Measurements from ENCODE around the gene GNAI3. TPM values are rescaled to one million over a fixed set of nuclear protein-coding genes. Genes with fewer than 3 reads are reported as not detected.

Gene GNAI3
- total RNA-seq, 2 experiments from 2014 or later = 7.5 to 8.3 TPM

DNA sequence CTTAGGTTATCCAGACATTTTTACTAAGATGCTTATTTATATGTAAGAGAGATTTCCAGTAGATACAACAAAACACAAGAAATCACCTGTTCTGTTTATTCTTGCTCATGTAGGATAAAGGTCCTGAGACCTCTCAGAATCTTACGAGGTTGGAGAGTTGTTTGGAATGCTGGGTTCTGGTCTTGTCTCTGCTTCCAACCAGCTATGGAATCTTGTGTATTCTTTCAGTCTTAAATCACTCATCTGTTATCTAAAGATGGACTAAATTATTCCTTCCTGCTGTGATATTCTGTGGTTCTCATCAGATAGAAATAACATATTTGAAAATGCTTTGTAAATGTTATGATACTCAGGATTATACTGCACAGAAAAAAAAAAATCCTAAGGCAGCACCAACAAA, 49.7 kb downstream of the GNAI3 start:
- CTCF ChIA-PET = interaction anchor here (0.6 to 1.5 kb wide), 3 partner anchors 24 to 46 kb away, joined by 3 read pairs; no protein-coding TSS in a partner anchor
- no peaks in the 10 kb centered on the region for H3K27me3 Mint-ChIP-seq
- H3K27ac Mint-ChIP-seq = no peak overlapping the region
- H3K36me3 Mint-ChIP-seq = peaks cover 19% of the 10 kb centered on the region
- no peaks in the 10 kb centered on the region for H3K9me3 Mint-ChIP-seq (ENCODE audit: low read depth)
- no peak overlapping the region for H3K4me3 Mint-ChIP-seq
- no peaks in the 10 kb centered on the region for H3K4me1 Mint-ChIP-seq
- ATAC-seq (no peak), DNase-seq (no peak)

DNA sequence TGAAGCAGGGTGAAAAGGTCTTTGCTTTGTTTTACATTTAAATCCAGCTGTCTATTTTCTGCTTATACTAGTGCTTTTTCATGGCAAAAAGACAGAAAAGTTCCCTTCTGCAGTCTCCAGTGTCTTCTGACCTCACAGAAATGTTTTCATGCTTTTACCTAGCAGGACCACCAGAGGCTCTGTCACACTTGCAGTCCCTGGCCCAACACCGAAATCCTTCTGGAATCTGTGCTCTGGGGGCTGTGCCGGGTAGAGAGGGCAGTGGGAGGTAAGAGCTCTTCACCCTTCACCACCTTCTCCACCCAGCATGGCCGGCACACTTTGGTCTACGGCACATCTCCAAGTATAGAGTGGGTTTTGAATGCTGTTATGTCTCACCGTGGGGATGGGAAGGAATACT, 50.2 kb downstream of the GNAI3 start:
- no peak overlapping the region for H3K27ac Mint-ChIP-seq
- no peaks in the 10 kb centered on the region for H3K4me1 Mint-ChIP-seq
- H3K9me3 Mint-ChIP-seq (ENCODE audit: low read depth) = no peaks in the 10 kb centered on the region
- H3K4me3 Mint-ChIP-seq = no peak overlapping the region
- H3K27me3 Mint-ChIP-seq = no peaks in the 10 kb centered on the region
- H3K36me3 Mint-ChIP-seq = peaks cover 15% of the 10 kb centered on the region
- CTCF ChIA-PET = interaction anchor here (1.5 to 2.7 kb wide), 2 partner anchors 33 to 45 kb away, joined by 3 to 8 read pairs; no protein-coding TSS in a partner anchor
- DNase-seq (no peak), ATAC-seq (no peak)

DNA sequence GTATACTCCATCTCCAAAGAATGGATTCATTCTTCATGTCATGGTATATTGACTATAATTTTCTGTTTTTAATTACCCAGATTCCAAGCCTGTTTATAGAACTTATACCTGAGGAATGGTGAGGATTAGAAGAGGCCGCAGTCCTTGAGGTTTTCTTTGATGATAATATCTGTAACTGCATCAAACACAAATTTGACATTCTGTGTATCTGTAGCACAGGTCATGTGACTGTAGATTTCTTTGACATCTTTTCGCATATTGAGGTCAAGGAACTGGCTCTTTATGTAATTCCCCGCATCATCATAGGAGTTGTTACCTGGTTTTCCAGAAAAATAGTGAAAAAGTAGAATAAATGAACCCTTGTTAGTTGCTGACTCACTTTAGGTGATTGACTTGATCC, 54.8 kb downstream of the GNAI3 start:
- Mint-ChIP-seq H3K27ac (no peak overlapping the region), H3K4me1 (no peaks in the 10 kb centered on the region), H3K4me3 (no peak overlapping the region), H3K9me3 (ENCODE audit: low read depth) (no peaks in the 10 kb centered on the region), H3K36me3 (peaks cover 4% of the 10 kb centered on the region), H3K27me3 (no peaks in the 10 kb centered on the region)
- CTCF ChIA-PET = interaction anchor here (1.8 to 2.2 kb wide), 2 partner anchors 37 to 57 kb away, joined by 5 to 6 read pairs; no protein-coding TSS in a partner anchor
- DNase-seq (no peak), ATAC-seq (no peak)

DNA sequence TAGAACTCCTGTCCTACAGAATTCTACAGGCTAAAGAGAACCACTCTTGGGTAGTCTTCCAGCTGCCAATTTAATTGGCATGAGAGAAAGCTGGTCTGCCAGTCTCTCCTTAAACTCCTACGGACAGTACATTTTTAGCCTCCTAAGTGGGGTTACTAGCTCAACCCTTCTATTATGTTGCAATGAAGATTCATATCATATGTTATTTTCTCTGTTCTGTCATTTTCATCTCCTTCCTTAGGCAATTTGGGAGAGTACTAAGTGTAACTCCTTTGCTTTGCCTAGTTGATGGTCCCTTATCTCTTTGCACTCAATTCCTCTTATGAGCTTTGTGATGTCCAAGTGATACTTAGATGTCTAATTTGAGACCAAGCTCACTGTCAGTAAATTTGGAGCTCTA, 57.0 kb downstream of the GNAI3 start:
- Mint-ChIP-seq H3K4me3 (no peak overlapping the region), H3K27me3 (no peaks in the 10 kb centered on the region), H3K9me3 (ENCODE audit: low read depth) (no peaks in the 10 kb centered on the region), H3K27ac (no peak overlapping the region), H3K4me1 (no peaks in the 10 kb centered on the region), H3K36me3 (no peaks in the 10 kb centered on the region)
- DNase-seq = no peak
- no peak for ATAC-seq
- CTCF ChIA-PET = interaction anchor here (0.9 kb wide), 2 partner anchors 10 to 379 kb away, joined by 3 read pairs; partner anchors contain the start of gene AHCYL1

DNA sequence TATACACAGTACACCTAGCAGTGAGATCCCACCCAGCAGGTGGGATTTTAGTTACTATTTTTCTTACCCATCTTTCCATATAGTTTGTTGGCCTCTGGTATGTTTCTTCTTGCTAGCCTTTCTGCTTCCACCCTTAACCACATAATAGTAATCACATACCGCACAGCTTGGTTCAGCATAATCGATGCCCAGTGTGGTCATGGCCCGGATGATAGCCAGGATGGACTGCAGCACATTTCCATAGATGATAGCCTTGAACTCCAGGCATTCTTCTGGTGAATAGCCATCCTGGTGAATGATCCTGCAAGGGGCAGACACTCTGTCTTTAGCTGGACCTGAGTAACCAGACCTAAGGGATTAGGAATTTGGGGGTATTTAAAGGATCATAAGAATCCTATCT, 61.5 kb downstream of the GNAI3 start:
- Mint-ChIP-seq H3K4me1 (no peaks in the 10 kb centered on the region), H3K36me3 (no peaks in the 10 kb centered on the region), H3K27me3 (no peaks in the 10 kb centered on the region), H3K9me3 (ENCODE audit: low read depth) (no peaks in the 10 kb centered on the region), H3K27ac (no peak overlapping the region), H3K4me3 (no peak overlapping the region)
- no peak for DNase-seq
- ATAC-seq = no peak
- CTCF ChIA-PET = interaction anchor here (1.0 to 5.2 kb wide), 2 partner anchors 30 to 58 kb away, joined by 3 to 27 read pairs; no protein-coding TSS in a partner anchor

DNA sequence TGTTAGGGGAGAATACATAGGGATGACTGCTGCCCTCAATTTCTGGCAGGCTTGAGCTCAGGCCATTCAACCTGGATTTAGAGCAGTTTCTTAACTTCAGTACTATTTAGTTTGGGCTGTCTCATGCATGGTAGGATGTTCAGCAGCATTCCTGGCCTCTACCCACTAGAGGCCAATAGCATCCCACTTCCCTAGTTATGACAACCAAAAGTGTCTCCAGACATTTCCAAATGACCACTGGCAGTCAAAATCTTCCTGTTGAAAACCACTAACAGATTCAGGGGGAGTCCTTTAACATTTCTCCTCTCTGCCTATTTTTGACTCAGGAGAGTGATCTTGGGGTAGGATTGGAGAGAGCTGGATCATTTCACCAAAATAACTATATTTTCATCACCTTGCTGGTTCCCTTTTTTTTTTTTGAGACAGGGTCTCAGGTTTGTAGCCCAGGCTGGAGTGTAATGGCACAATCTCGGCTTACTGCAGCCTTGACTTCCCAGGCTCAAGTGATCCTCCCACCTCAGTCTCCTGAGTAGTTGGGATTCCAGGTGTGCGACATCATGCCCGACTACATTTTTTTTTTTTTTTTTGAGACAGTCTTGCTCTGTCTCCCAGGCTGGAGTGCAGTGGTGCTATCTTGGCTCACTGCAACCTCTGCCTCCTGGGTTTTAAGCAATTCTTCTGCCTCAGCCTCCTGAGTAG, 62.3 kb downstream of the GNAI3 start:
- CTCF ChIA-PET = interaction anchor here (1.0 to 5.2 kb wide), 3 partner anchors 26 to 59 kb away, joined by 3 to 27 read pairs (median 3); no protein-coding TSS in a partner anchor
- Mint-ChIP-seq H3K27ac (no peak overlapping the region), H3K27me3 (no peaks in the 10 kb centered on the region), H3K36me3 (no peaks in the 10 kb centered on the region), H3K4me1 (peaks cover 2% of the 10 kb centered on the region), H3K4me3 (no peak overlapping the region), H3K9me3 (ENCODE audit: low read depth) (no peaks in the 10 kb centered on the region)
- DNase-seq (no peak), ATAC-seq (no peak)

DNA sequence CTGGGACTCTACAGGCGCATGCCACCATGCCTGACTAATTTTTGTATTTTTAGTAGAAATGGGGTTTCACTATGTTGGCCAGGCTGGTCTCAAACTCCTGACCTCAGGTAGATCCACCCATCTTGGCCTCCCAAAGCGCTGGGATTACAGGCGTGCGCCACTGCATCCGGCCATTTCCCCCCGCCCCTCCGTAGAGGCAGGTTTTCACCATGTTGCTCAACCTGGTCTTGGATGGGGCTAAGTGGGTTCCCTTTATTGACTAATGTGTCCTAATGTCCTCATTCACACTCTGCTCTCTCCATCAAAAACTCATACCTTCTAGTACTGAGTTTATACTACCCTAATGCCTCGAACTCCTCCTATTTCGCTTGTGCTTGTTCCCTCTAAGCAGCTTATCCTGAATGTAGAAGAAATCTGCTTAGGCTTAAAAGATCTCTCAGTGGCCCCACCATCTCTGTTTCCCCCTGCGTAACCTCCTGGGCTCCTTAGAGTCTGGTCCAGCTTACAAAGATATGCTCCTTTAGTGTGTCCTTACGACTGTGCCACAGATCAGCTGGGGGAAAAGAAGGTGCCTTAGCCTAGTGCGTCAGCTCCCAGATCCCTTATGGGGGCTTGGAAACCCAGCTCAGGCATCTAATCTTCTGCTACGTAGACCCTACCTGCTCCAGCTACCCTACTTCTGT, 63.0 kb downstream of the GNAI3 start:
- Mint-ChIP-seq H3K27me3 (no peaks in the 10 kb centered on the region), H3K9me3 (ENCODE audit: low read depth) (no peaks in the 10 kb centered on the region), H3K4me1 (peaks cover 9% of the 10 kb centered on the region), H3K27ac (no peak overlapping the region), H3K4me3 (no peak overlapping the region), H3K36me3 (no peaks in the 10 kb centered on the region)
- no peak for DNase-seq
- ATAC-seq = no peak
- CTCF ChIA-PET = interaction anchor here (0.7 to 5.2 kb wide), 5 partner anchors 9 to 65 kb away, joined by 3 to 27 read pairs (median 9); no protein-coding TSS in a partner anchor

DNA sequence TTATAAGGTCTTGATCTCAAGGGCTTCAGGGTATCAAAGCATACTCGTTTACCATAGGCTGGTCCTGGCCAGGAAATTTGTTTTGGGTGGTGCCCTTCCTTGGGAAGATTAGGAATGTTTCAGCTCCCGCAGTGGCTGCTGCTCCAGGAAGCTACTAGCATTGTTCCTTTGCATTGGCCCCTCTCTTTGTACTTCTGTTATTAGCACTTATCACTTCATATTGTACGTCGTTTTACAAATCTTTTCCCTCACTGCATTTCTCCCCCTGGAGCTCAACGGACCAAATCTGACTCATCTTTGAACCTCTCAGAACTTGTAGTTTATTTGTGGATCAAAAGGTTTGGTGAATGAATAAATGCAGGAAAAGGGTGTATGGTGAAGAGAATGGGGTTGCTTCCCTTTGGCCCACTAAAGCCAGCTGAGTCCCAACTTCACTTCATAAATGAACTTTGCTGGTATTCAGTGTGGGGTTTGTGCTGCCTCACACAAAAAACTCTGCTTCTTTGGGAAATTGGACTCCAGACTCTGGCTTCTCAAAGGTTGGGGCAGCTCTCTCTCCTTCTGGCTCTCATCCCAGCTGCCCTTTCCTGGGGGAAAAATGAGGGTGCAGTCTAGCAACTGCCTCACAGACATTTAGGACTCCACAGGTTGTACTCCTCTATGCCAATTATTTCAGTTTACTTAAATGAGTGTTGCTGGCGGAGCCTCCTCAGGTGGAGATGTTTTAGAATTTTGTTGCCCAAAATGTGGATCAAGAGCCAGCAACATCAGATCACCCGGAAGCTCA, 65.1 kb downstream of the GNAI3 start:
- Mint-ChIP-seq H3K27me3 (no peaks in the 10 kb centered on the region), H3K4me1 (peaks cover 22% of the 10 kb centered on the region), H3K9me3 (ENCODE audit: low read depth) (no peaks in the 10 kb centered on the region), H3K27ac (no peak overlapping the region), H3K36me3 (no peaks in the 10 kb centered on the region), H3K4me3 (no peak overlapping the region)
- CTCF ChIA-PET = interaction anchor here (1.2 to 5.2 kb wide), 6 partner anchors 9 to 67 kb away, joined by 3 to 27 read pairs (median 8); partner anchors contain the start of gene GNAI3
- ATAC-seq = no peak
- no peak for DNase-seq

DNA sequence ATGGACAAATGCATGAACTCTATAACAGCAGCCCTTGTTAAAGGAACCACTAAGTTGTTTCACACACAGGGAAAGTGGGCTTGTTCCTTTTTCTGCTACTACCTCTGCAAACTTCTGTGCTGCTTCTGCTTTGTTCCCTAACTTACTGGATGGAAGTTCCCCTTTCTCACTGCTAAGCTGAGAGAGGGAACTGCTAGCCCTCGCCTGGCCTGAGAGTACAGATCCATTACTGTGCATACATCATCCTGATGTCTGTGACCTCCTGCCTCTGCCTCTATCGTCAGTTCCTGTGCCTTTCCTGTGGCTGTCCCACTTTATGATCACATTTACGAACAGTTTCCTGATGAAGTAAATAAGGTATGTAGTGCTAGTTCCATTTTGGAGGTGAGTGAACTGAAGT, 67.5 kb downstream of the GNAI3 start:
- no peaks in the 10 kb centered on the region for H3K36me3 Mint-ChIP-seq
- no peak overlapping the region for H3K4me3 Mint-ChIP-seq
- CTCF ChIA-PET = interaction anchor here (0.9 to 2.0 kb wide), 6 partner anchors 24 to 126 kb away, joined by 3 to 9 read pairs (median 4); partner anchors contain the start of gene GNAI3
- no peak overlapping the region for H3K27ac Mint-ChIP-seq
- ATAC-seq (no peak), DNase-seq (no peak)
- H3K9me3 Mint-ChIP-seq (ENCODE audit: low read depth) = no peaks in the 10 kb centered on the region
- no peaks in the 10 kb centered on the region for H3K27me3 Mint-ChIP-seq
- peaks cover 32% of the 10 kb centered on the region for H3K4me1 Mint-ChIP-seq

DNA sequence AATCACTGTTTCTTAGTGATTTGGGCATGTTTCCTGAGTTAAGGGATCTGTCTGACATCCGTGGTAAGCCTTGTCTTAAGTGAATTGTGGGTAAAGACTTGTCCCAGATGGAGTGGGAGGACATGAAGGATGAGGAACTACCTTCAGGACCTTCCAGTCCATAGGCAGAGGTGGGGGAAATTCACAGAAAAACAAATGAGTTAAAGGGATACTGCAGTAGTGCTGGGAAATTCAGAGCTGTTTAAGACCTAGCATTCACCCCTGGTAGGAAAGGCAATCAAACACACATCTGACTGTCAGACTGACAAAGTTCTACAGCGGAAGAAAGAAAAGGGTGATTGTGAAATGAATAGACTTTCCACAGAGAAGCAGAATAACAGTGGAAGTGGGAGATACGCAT, 68.0 kb downstream of the GNAI3 start:
- Mint-ChIP-seq H3K27ac (no peak overlapping the region), H3K4me3 (no peak overlapping the region), H3K4me1 (peaks cover 33% of the 10 kb centered on the region), H3K27me3 (no peaks in the 10 kb centered on the region), H3K36me3 (no peaks in the 10 kb centered on the region), H3K9me3 (ENCODE audit: low read depth) (no peaks in the 10 kb centered on the region)
- no peak for DNase-seq
- no peak for ATAC-seq
- CTCF ChIA-PET = interaction anchor here (0.9 to 2.0 kb wide), 7 partner anchors 24 to 368 kb away, joined by 3 to 9 read pairs (median 4); partner anchors contain the start of genes AHCYL1 and GNAI3

DNA sequence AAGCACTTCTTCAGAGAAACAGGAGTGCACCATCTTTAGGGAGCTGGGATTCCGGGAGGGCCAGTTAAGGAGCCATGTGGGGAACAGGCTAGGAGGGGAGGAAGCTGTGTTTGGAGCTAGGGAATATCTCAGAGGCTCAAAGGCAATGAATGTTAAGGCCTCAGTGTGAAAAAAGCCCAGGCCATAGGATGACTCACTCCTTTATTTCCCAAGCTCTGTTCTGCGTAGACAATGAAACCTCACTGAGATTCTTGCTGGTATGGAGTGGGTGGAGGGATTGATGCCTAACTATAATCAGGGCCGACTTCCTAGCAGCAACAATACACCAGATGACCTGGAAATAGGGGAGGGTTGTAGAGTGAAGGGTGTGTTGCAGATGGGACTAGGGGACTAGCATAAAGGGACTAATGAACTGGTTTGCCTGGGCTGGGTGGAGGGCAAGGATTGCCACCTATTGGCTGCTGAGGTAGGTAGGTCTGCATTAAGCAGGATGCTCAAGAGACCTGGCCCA, 68.9 kb downstream of the GNAI3 start:
- no peak overlapping the region for H3K4me3 Mint-ChIP-seq
- no peaks in the 10 kb centered on the region for H3K27me3 Mint-ChIP-seq
- H3K9me3 Mint-ChIP-seq (ENCODE audit: low read depth) = no peaks in the 10 kb centered on the region
- H3K36me3 Mint-ChIP-seq = peaks cover 1% of the 10 kb centered on the region
- peak overlapping the region; percentile 9 for H3K27ac Mint-ChIP-seq
- ATAC-seq = no peak
- CTCF ChIA-PET = interaction anchor here (0.9 to 2.0 kb wide), 6 partner anchors 23 to 367 kb away, joined by 3 to 9 read pairs (median 4); partner anchors contain the start of genes AHCYL1 and GNAI3
- peak; percentile 26 for DNase-seq
- H3K4me1 Mint-ChIP-seq = peaks cover 42% of the 10 kb centered on the region

DNA sequence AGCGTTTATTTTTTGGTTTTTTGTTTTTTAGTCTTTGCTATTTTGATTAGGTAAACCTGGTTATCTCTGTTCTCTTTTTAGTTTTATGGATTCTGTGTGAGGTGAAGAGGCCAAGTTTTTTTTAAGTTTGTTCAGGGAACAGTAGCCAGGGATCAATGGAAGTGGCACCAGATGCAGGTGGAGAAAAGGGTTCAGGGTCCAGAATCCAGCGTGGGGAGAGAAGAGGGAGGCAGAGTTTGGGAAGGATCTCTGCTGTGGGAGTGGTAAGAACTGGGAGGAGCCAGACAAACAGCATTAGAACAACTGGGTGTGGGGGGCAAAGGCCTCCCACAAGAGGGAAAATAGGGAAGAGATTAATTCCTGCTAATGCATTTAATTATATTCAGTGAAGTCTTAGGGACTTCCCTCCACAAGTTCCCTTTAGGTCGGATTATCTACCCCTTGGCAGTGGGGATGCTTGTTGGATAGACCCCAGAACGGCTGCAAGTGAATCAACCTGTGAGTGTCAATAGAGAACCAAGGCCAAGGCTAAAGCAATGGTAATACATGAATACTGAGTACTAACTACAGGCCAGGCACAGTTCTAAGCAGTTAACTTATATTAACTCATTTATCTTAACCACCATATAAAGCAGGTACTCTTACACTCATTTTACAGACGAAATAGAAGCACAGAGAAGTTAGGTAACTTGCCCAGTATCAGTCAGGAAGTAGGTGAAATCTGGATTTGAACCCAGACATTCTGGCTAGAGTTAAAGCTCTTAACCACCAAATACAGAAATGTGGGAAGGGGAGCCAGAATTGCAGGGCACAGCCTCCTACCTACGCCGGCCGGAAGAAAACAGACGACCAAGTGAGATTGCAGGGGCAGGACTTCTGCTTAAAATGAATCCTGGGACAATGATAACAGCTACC, 70.5 kb downstream of the GNAI3 start:
- ATAC-seq (no peak), DNase-seq (no peak)
- Mint-ChIP-seq H3K27me3 (no peaks in the 10 kb centered on the region), H3K4me3 (peak overlapping the region; percentile 99), H3K27ac (peak overlapping the region; percentile 98), H3K9me3 (ENCODE audit: low read depth) (no peaks in the 10 kb centered on the region), H3K4me1 (peaks cover 58% of the 10 kb centered on the region), H3K36me3 (peaks cover 1% of the 10 kb centered on the region)
- CTCF ChIA-PET = interaction anchor here (0.8 to 9.1 kb wide), 8 partner anchors 11 to 366 kb away, joined by 3 to 112 read pairs (median 7); partner anchors contain the start of genes AHCYL1, CYB561D1 and GNAI3

Measured in activated CD8-positive, alpha-beta memory T cell treated with anti-CD3 and anti-CD28 coated beads, Interleukin-2, amount 10 ng/mL, durations not matched to agents 7 days and 5 days (primary cell).